ENCODE data around the gene COPS9. TPM values are rescaled to one million over a fixed set of nuclear protein-coding genes. Genes with fewer than 3 reads are reported as not detected.

Gene COPS9
- total RNA-seq, 4 donors from 2014 or later: 179 to 254 (median 197) TPM

DNA sequence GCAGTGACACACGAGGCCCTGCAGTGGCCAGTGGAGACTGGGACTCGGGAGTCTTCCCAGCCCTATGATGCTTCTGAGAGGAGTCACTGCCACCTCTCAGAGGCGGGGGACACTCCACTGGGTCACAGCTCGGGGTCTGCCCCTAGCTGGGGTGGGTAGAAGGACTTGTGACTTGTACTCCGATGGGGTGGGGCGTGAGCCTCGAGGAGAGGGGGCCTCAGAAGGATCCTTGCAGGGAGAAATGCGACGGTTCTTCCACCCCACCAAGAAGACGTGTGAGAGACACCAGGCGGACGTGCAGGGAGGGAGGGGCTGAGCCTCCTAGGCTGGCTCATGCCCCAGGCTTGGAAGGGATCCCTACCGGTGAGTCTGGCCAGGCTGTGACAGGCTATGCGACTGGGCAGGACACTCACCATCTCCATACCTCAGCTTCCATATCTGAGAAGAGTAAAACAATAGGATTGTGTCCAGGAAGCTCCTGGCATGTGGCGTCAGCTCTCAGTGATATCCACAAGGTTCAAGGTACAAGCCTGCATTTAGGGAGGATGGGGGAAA, 15.4 kb upstream of the COPS9 start:
- Histone ChIP-seq H3K9me3 (no peaks in the 10 kb centered on the region), H3K36me3 (no peaks in the 10 kb centered on the region), H3K27ac (replicated peaks in 1 of 4) (no peak overlapping the region), H3K4me1 (no peaks in the 10 kb centered on the region), H3K27me3 (peaks cover 0 to 80% (median 4%) of the 10 kb centered on the region in 4 donors), H3K4me3 (no peak overlapping the region)
- TF ChIP-seq POLR2AphosphoS5 (IDR thresholded peaks at IDR 0.05) (no peak), POLR2A (IDR thresholded peaks at IDR 0.05; ENCODE audit: low read depth) (no peak), EP300 (IDR thresholded peaks at IDR 0.05) (no peak)
- TF ChIP-seq, protein P1, sequence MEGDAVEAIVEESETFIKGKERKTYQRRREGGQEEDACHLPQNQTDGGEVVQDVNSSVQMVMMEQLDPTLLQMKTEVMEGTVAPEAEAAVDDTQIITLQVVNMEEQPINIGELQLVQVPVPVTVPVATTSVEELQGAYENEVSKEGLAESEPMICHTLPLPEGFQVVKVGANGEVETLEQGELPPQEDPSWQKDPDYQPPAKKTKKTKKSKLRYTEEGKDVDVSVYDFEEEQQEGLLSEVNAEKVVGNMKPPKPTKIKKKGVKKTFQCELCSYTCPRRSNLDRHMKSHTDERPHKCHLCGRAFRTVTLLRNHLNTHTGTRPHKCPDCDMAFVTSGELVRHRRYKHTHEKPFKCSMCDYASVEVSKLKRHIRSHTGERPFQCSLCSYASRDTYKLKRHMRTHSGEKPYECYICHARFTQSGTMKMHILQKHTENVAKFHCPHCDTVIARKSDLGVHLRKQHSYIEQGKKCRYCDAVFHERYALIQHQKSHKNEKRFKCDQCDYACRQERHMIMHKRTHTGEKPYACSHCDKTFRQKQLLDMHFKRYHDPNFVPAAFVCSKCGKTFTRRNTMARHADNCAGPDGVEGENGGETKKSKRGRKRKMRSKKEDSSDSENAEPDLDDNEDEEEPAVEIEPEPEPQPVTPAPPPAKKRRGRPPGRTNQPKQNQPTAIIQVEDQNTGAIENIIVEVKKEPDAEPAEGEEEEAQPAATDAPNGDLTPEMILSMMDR (IDR thresholded peaks at IDR 0.05): no peak
- 53% methylated on average over 14 of the region's 15 CpGs for WGBS
- DNase-seq (ENCODE audit: extremely low spot score): no peak
- intact Hi-C loops (cut with DNase I): no loop called here

DNA sequence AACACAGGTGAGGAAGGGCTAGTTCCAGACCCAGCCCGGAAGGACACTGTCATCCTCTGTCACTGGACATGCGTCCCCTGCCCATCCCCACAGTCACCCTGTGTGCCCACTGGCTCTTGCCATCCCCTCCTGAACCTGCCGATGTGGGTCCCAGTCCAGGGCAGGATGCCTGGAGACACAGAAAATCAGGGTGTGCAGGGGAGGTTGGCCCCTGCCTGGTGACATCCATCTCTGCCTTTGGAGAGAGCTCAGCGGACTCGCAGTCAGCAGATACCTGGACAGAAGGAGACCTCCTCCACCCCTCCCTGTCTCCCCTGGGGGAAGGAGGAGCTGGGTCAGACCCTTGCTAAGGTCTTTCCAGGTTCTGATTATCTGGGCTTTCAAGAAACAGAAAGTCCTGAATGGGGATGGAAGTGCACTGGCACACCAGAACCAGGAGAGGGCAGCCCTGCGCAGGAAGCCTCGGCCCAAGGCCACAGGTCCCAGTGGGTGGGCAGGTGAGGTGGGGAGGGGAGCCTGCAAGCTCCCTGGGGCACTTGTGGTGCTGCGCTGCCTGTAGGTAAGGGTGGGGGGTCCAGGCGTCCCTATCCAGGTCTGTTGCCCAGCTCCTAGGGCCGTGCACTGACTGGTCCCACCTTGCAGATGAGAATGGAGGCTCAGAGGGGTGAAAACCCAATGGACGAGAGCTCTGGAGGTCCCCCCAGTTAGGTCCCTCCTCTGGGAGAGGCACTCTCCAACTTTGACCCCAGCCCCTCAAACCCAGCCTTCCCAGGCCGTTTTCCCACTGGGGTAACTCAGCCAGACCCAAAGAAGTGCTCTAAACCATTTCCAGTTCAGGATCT, 14.1 kb upstream of the COPS9 start:
- Histone ChIP-seq H3K27ac (replicated peaks in 1 of 4) (no peak overlapping the region), H3K9me3 (no peaks in the 10 kb centered on the region), H3K27me3 (peaks cover 0 to 78% (median 4%) of the 10 kb centered on the region in 4 donors), H3K4me1 (no peaks in the 10 kb centered on the region), H3K4me3 (no peak overlapping the region), H3K36me3 (no peaks in the 10 kb centered on the region)
- WGBS: 35% methylated on average over 12 of the region's 12 CpGs
- intact Hi-C loops (cut with DNase I): loop anchor here (10.0 kb wide), 1 partner anchor 1115 kb away; no protein-coding TSS in a partner anchor
- no peak for DNase-seq (ENCODE audit: extremely low spot score)
- TF ChIP-seq, protein P1 (IDR thresholded peaks at IDR 0.05): peak in 2 of 3 experiments; percentile 34 to 58
- no peak for TF ChIP-seq POLR2AphosphoS5 (IDR thresholded peaks at IDR 0.05)

DNA sequence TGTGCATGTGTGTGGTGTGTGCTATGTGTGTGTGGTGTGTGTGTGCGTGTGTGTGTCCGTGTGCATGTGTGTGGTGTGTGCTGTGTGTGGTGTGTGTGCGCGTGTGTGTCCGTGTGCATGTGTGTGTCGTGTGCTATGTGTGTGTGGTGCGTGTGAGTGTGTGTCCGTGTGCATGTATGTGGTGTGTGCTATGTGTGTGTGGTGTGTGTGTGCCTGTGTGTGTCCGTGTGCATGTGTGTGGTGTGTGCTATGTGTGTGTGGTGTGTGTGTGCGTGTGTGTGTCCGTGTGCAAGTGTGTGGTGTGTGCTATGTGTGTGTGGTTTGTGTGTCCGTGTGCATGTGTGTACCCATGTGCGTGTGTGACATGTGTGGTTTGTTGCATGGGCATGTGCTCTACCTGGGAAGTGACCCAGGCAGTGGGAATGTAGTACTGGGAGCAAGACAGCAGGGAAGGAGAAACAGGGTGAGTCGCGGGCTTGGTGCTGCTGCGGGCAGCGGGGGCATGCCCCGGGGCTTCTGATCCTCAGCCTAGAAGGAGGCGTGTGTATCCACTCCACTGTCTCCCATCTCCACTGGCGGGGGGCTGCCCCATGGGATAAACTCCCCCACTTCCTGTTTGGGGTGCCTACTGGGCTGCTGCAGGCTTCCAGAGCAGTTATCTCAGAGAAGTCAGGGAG, 11.9 kb upstream of the COPS9 start:
- TF ChIP-seq, protein P1 (IDR thresholded peaks at IDR 0.05): no peak
- TF ChIP-seq POLR2A (IDR thresholded peaks at IDR 0.05; ENCODE audit: low read depth) (no peak), POLR2AphosphoS5 (IDR thresholded peaks at IDR 0.05) (no peak), EP300 (IDR thresholded peaks at IDR 0.05) (no peak)
- no peak for DNase-seq (ENCODE audit: extremely low spot score)
- no peaks in the 10 kb centered on the region for H3K36me3 ChIP-seq
- H3K4me1 ChIP-seq: peaks cover 0 to 8% (median 8%) of the 10 kb centered on the region in 4 donors
- 73% methylated on average over 20 of the region's 20 CpGs for WGBS
- H3K27ac ChIP-seq (replicated peaks in 1 of 4): no peak overlapping the region
- no peak overlapping the region for H3K4me3 ChIP-seq
- H3K27me3 ChIP-seq: peaks cover 0 to 78% (median 4%) of the 10 kb centered on the region in 4 donors
- intact Hi-C loops (cut with DNase I): loop anchor here (10.0 kb wide), 1 partner anchor 1113 kb away; no protein-coding TSS in a partner anchor
- H3K9me3 ChIP-seq: no peaks in the 10 kb centered on the region

DNA sequence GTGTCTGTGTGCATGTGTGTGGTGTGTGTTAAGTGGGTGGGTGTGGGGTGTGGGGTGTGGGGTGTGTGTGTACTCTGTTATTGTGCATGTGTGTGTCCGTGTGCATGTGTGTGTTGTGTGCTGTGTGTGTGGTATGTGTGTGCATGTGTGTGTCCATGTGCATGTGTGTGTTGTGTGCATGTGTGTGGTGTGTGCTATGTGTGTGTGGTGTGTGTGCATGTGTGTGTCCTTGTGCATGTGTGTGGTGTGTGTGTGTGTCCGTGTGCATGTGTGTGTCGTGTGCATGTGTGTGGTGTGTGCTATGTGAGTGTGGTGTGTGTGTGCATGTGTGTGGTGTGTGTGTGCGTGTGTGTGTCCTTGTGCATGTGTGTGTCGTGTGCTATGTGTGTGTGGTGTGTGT, 11.3 kb upstream of the COPS9 start:
- Histone ChIP-seq H3K4me3 (no peak overlapping the region), H3K36me3 (no peaks in the 10 kb centered on the region), H3K4me1 (peaks cover 0 to 8% (median 8%) of the 10 kb centered on the region in 4 donors), H3K27me3 (peaks cover 0 to 79% (median 4%) of the 10 kb centered on the region in 4 donors), H3K9me3 (no peaks in the 10 kb centered on the region), H3K27ac (replicated peaks in 1 of 4) (no peak overlapping the region)
- intact Hi-C loops (cut with DNase I): loop anchor here (10.0 kb wide), 1 partner anchor 1113 kb away; no protein-coding TSS in a partner anchor
- DNase-seq (ENCODE audit: extremely low spot score): no peak
- 85% methylated on average over 3 of the region's 5 CpGs for WGBS
- no peak for TF ChIP-seq POLR2A (IDR thresholded peaks at IDR 0.05; ENCODE audit: low read depth)
- TF ChIP-seq EP300 (IDR thresholded peaks at IDR 0.05): no peak
- TF ChIP-seq POLR2AphosphoS5 (IDR thresholded peaks at IDR 0.05): no peak
- TF ChIP-seq, protein P1 (IDR thresholded peaks at IDR 0.05): no peak

Data from esophagus muscularis mucosa (tissue), 4 donors.